HepG2 (cell line): ENCODE measurements around the gene ZNF79.

Experiments
- MTA1 ChIP-seq: sonication (generic); formaldehyde crosslinking; IDR thresholded peaks from 2 replicates; pipeline ENCODE4 v1.4.0; 2020; ENCODE audit warnings: missing genetic modification reagents, mild to moderate bottlenecking, borderline replicate concordance
- MXI1 ChIP-seq: IDR thresholded peaks from 3 replicates; pipeline ENCODE4 v1.6.1; 2012; ENCODE audit warnings: low read depth, low read length, inconsistent platforms, borderline replicate concordance
- NFE2L2 ChIP-seq: fragments of 150-350 bp; IDR thresholded peaks from 2 replicates; pipeline ENCODE4 v1.6.1; 2014; ENCODE audit warnings: low read length
- TF ChIP-seq, protein P1 (sequence below): sonication (generic); formaldehyde crosslinking; IDR thresholded peaks from 2 replicates; pipeline ENCODE4 v1.4.0; 2020; ENCODE audit warnings: mild to moderate bottlenecking, low read depth, missing genetic modification reagents

DNA sequence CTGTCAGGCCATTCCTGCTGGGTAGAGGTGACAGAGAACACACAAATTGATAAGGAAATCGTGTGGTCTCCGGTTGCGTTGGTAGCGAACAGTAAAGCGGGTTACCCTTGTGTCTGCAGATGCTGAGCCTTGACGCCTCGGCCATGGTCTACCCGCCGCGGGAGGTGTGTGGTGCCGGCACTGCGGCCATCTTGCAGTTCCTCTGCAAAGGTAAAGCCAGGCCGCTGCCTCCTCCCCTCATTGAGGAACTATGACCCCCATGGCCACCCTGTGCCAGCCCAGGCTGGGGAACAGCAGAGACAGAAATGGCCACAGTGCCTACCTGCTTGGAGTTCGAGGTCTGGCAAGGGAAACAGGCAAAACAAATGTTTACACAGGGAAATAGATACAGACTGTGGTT is 43.4 kb downstream of the ZNF79 start:
- TF ChIP-seq MTA1: no peak
- no peak for TF ChIP-seq MXI1
- TF ChIP-seq NFE2L2: no peak
- TF ChIP-seq, protein P1, sequence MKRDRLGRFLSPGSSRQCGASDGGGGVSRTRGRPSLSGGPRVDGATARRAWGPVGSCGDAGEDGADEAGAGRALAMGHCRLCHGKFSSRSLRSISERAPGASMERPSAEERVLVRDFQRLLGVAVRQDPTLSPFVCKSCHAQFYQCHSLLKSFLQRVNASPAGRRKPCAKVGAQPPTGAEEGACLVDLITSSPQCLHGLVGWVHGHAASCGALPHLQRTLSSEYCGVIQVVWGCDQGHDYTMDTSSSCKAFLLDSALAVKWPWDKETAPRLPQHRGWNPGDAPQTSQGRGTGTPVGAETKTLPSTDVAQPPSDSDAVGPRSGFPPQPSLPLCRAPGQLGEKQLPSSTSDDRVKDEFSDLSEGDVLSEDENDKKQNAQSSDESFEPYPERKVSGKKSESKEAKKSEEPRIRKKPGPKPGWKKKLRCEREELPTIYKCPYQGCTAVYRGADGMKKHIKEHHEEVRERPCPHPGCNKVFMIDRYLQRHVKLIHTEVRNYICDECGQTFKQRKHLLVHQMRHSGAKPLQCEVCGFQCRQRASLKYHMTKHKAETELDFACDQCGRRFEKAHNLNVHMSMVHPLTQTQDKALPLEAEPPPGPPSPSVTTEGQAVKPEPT: no peak
